Activated T-helper 2 cell treated with anti-CD3 and anti-CD28 coated beads, Interferon-gamma antibody, Interleukin-2, Interleukin-4, amounts not matched to agents 10 μg/mL and 5 μg/mL and 100 μg/mL, durations not matched to agents 14 hours and 24 hours and 36 hours (primary cell): ENCODE data around the gene VASH1. TPM values are rescaled to one million over a fixed set of nuclear protein-coding genes. Genes with fewer than 3 reads are reported as not detected.
"Not testable (repeated sequence)": the region's sequence is repeated elsewhere in the genome, so short reads cannot be mapped to it uniquely, and the experiment has no call there.

Source experiments
- DNase-seq: peaks from one replicate; pipeline ENCODE4 v3.0.0; 2021; ENCODE audit warnings: low spot score
- H3K27ac Mint-ChIP-seq: one replicate; pipeline ENCODE4 v1.8.0; 2021; ENCODE audit warnings: mixed read lengths
- H3K27me3 Mint-ChIP-seq: one replicate; pipeline ENCODE4 v1.8.0; 2021; ENCODE audit warnings: low read depth, mixed read lengths
- H3K36me3 Mint-ChIP-seq: one replicate; pipeline ENCODE4 v1.8.0; 2021; ENCODE audit warnings: low read depth, mixed read lengths
- H3K4me1 Mint-ChIP-seq: one replicate; pipeline ENCODE4 v1.8.0; 2021; ENCODE audit warnings: low read depth, mixed read lengths
- H3K4me3 Mint-ChIP-seq: one replicate; pipeline ENCODE4 v1.8.0; 2021; ENCODE audit warnings: low read depth, mild to moderate bottlenecking, moderate library complexity, mixed read lengths
- H3K9me3 Mint-ChIP-seq: one replicate; pipeline ENCODE4 v1.8.0; 2021; ENCODE audit warnings: mixed read lengths
- intact Hi-C: fragments of 100-400 bp; cut with micrococcal nuclease; formaldehyde crosslinking; loops from one replicate; pipeline ENCODE4 v1.15.1; 2023
- total RNA-seq: library from RNA; stranded (reverse); gene quantifications from 2 replicates; pipeline ENCODE4 v1.2.3, GENCODE V29; 2022

VASH1 gene
- total RNA-seq: 12.4 and 12.9 TPM in 2 replicates

GRCh38 chr14:76761136-76761959 is at the start of gene VASH1:
Gene VASH1 (plus strand): TSS chr14:76761468. CDS start chr14:76762822, 1,354 bp downstream.
- Mint-ChIP-seq H3K27ac (no peak within 1 kb of the TSS), H3K9me3 (no peaks in the 10 kb centered on the region), H3K27me3 (peaks cover 48% of the 10 kb centered on the region), H3K4me1 (peaks cover 8% of the 10 kb centered on the region), H3K4me3 (peak within 1 kb of the TSS; percentile 84), H3K36me3 (no peaks in the 10 kb centered on the region)
- intact Hi-C loops: loop anchor here (2.0 kb wide), 1 partner anchor 23 kb away; no protein-coding TSS in a partner anchor
- DNase-seq: peak; percentile 64

GRCh38 chr14:76713121-76713520 is 48.1 kb upstream of the VASH1 start:
- Mint-ChIP-seq H3K27me3 (peaks cover 7% of the 10 kb centered on the region), H3K36me3 (no peaks in the 10 kb centered on the region), H3K9me3 (no peaks in the 10 kb centered on the region), H3K4me1 (no peaks in the 10 kb centered on the region), H3K4me3 (no peak overlapping the region), H3K27ac (no peak overlapping the region)
- intact Hi-C loops: loop anchor here (5.0 kb wide), 1 partner anchor 359 kb away; no protein-coding TSS in a partner anchor
- no peak for DNase-seq

- no peaks in the 10 kb centered on the region for H3K9me3 Mint-ChIP-seq
- peaks cover 7% of the 10 kb centered on the region for H3K27me3 Mint-ChIP-seq
- intact Hi-C loops: loop anchor here (5.0 kb wide), 1 partner anchor 358 kb away; no protein-coding TSS in a partner anchor
Observed at GRCh38 chr14:76714470-76714869, 46.8 kb upstream of the VASH1 start.

GRCh38 chr14:76715101-76715500 is 46.2 kb upstream of the VASH1 start:
- Mint-ChIP-seq H3K9me3 (no peaks in the 10 kb centered on the region), H3K4me1 (no peaks in the 10 kb centered on the region), H3K27me3 (peaks cover 7% of the 10 kb centered on the region), H3K36me3 (no peaks in the 10 kb centered on the region), H3K27ac (no peak overlapping the region), H3K4me3 (no peak overlapping the region)
- no peak for DNase-seq
- intact Hi-C loops: no loop called here

More at GRCh38 chr14:76714470-76714869, 46.8 kb upstream of the VASH1 start:
- Mint-ChIP-seq H3K4me3 (no peak overlapping the region), H3K4me1 (no peaks in the 10 kb centered on the region), H3K36me3 (no peaks in the 10 kb centered on the region), H3K27ac (no peak overlapping the region)
- no peak for DNase-seq

- H3K4me3 Mint-ChIP-seq: no peak overlapping the region
- H3K27ac Mint-ChIP-seq: no peak overlapping the region
- H3K9me3 Mint-ChIP-seq: no peaks in the 10 kb centered on the region
- DNase-seq: no peak
- no peaks in the 10 kb centered on the region for H3K36me3 Mint-ChIP-seq
- no peaks in the 10 kb centered on the region for H3K4me1 Mint-ChIP-seq
- intact Hi-C loops: no loop called here
- H3K27me3 Mint-ChIP-seq: peaks cover 7% of the 10 kb centered on the region
Observed at GRCh38 chr14:76715511-76716081, 45.7 kb upstream of the VASH1 start.

- Mint-ChIP-seq H3K27ac (no peak overlapping the region), H3K4me3 (no peak overlapping the region), H3K36me3 (no peaks in the 10 kb centered on the region), H3K27me3 (peaks cover 7% of the 10 kb centered on the region), H3K9me3 (no peaks in the 10 kb centered on the region), H3K4me1 (no peaks in the 10 kb centered on the region)
- intact Hi-C loops: no loop called here
- DNase-seq: no peak
Observed at GRCh38 chr14:76716285-76716684, 45.0 kb upstream of the VASH1 start.

GRCh38 chr14:76717508-76718290 is 43.6 kb upstream of the VASH1 start:
- Mint-ChIP-seq H3K27ac (no peak overlapping the region), H3K4me3 (no peak overlapping the region), H3K4me1 (no peaks in the 10 kb centered on the region), H3K27me3 (peaks cover 7% of the 10 kb centered on the region), H3K9me3 (no peaks in the 10 kb centered on the region), H3K36me3 (no peaks in the 10 kb centered on the region)
- DNase-seq: no peak
- intact Hi-C loops: no loop called here

- Mint-ChIP-seq H3K27ac (no peak overlapping the region), H3K4me1 (no peaks in the 10 kb centered on the region), H3K4me3 (no peak overlapping the region), H3K27me3 (peaks cover 9% of the 10 kb centered on the region), H3K36me3 (no peaks in the 10 kb centered on the region), H3K9me3 (no peaks in the 10 kb centered on the region)
- intact Hi-C loops: no loop called here
- no peak for DNase-seq
Observed at GRCh38 chr14:76718306-76719040, 42.8 kb upstream of the VASH1 start.

GRCh38 chr14:76719666-76720065 is 41.6 kb upstream of the VASH1 start:
- Mint-ChIP-seq H3K4me3 (no peak overlapping the region), H3K27ac (no peak overlapping the region), H3K27me3 (peaks cover 17% of the 10 kb centered on the region), H3K4me1 (no peaks in the 10 kb centered on the region), H3K9me3 (no peaks in the 10 kb centered on the region), H3K36me3 (no peaks in the 10 kb centered on the region)
- no peak for DNase-seq
- intact Hi-C loops: no loop called here

- intact Hi-C loops: no loop called here
- Mint-ChIP-seq H3K4me3 (no peak overlapping the region), H3K9me3 (no peaks in the 10 kb centered on the region), H3K27me3 (peaks cover 17% of the 10 kb centered on the region), H3K4me1 (no peaks in the 10 kb centered on the region), H3K27ac (no peak overlapping the region), H3K36me3 (no peaks in the 10 kb centered on the region)
- no peak for DNase-seq
Observed at GRCh38 chr14:76720382-76720813, 40.9 kb upstream of the VASH1 start.

GRCh38 chr14:76721506-76721905 is 39.8 kb upstream of the VASH1 start:
- H3K36me3 Mint-ChIP-seq, intact Hi-C loops, H3K27ac Mint-ChIP-seq, H3K4me1 Mint-ChIP-seq, DNase-seq, H3K4me3 Mint-ChIP-seq, H3K9me3 Mint-ChIP-seq: not testable (repeated sequence)
- peaks cover 17% of the 10 kb centered on the region for H3K27me3 Mint-ChIP-seq
